GM23248 (cell line): ENCODE results near the gene RNF128. TPM values are rescaled to one million over a fixed set of nuclear protein-coding genes. Genes with fewer than 3 reads are reported as not detected.

Experiments
- polyA plus RNA-seq: library from polyadenylated mRNA; unstranded; fragments of >200 nt; fragmentation: Nextera tagmentation; extraction: Ambion mirVana; gene quantifications from 2 replicates; pipeline ENCODE4 v1.2.1, GENCODE V29; 2016
- total RNA-seq: library from RNA; depleted of rRNA; stranded (reverse); fragments of >200 nt; shearing (Covaris generic); gene quantifications from 2 replicates; pipeline ENCODE4 v1.2.3, GENCODE V29; 2014; rRNA removed

RNF128 gene
- total and polyA plus RNA-seq, 2 experiments from 2014 or later: 0.16 to 0.54 TPM

Other genes starting within 250 kb of the RNF128 start
- gene RADX, start 114.7 kb upstream of the RNF128 start, total RNA-seq: 1.3 and 2.1 TPM in 2 replicates
- 0.53 and 1.1 TPM in 2 replicates for gene RADX, start 114.7 kb upstream of the RNF128 start, polyA plus RNA-seq
- 9.3 and 9.5 TPM in 2 replicates for gene TBC1D8B, start 76.0 kb downstream of the RNF128 start, total RNA-seq
- 11.5 and 12.1 TPM in 2 replicates for gene TBC1D8B, start 76.0 kb downstream of the RNF128 start, polyA plus RNA-seq
- gene RIPPLY1, start 176.6 kb downstream of the RNF128 start, total RNA-seq: not detected in 2 replicates
- not detected in 2 replicates for gene RIPPLY1, start 176.6 kb downstream of the RNF128 start, polyA plus RNA-seq
- not detected in 2 replicates for gene CLDN2, start 193.7 kb downstream of the RNF128 start, total RNA-seq
- gene CLDN2, start 193.7 kb downstream of the RNF128 start, polyA plus RNA-seq: not detected in 2 replicates